Body of pancreas (tissue), 4 donors: Measurements from ENCODE around the gene PLXNB2. TPM values are rescaled to one million over a fixed set of nuclear protein-coding genes. Genes with fewer than 3 reads are reported as not detected.

ENCODE experiments used
- ATAC-seq: fragments of 150-250 bp; one replicate; pipeline ENCODE4 v1.9.1; 2016
- DNase-seq, 4 donors: peaks; one replicate each; pipeline ENCODE4 v3.0.0-alpha.2; 2019
- H3K27ac ChIP-seq, 4 donors: fragments of 200-600 bp; sonication (generic); 1 replicate in 3 of 4; 2 replicates in 1 of 4; pipeline versions ENCODE4 v1.5.1 to v1.6.1; 2016 to 2019; ENCODE audit warnings: mild to moderate bottlenecking in 1 of 4, mixed read lengths in 1 of 4, moderate library complexity in 1 of 4
- H3K27me3 ChIP-seq, 2 donors: fragments of 200-600 bp; sonication (generic); one replicate each; pipeline ENCODE4 v1.6.0; 2016; ENCODE audit warnings: mild to moderate bottlenecking in 1 of 2
- H3K36me3 ChIP-seq, 2 donors: fragments of 200-600 bp; sonication (generic); replicated peaks in 1 of 2; 2 replicates each; pipeline ENCODE4 v1.5.1; 2016; ENCODE audit warnings: low read depth in 2 of 2; ENCODE audit not compliant: insufficient read depth in 1 of 2
- H3K4me1 ChIP-seq: fragments of 200-600 bp; sonication (generic); one replicate; pipeline ENCODE4 v1.6.0; 2016
- H3K4me3 ChIP-seq, 2 donors: fragments of 200-600 bp; sonication (generic); 1 replicate in 1 of 2; 2 replicates in 1 of 2; pipeline ENCODE4 v1.5.1; 2016 to 2019
- H3K9me3 ChIP-seq, 3 donors: fragments of 200-600 bp; sonication (generic); 1 replicate in 2 of 3; 2 replicates in 1 of 3; pipeline ENCODE4 v1.5.1; 2016
- POLR2A ChIP-seq, 3 donors: fragments of 450-650 bp; IDR thresholded peaks; one replicate each; pipeline ENCODE4 v1.6.1; 2016; ENCODE audit warnings: antibody characterized with exemption in 3 of 3, mild to moderate bottlenecking in 2 of 3
- WGBS, 2 donors: methylation state at CpG; one replicate each; pipeline ENCODE4 v1.1.5; 2017; 5-methylcytosine and 5-hydroxymethylcytosine counted together
- intact Hi-C: fragments of 100-400 bp; cut with DNase I; formaldehyde crosslinking; loops from one replicate; pipeline ENCODE4 v1.15.1; 2023
- total RNA-seq, 2 donors: library from RNA; depleted of rRNA; stranded (reverse); fragments of >200 nt; gene quantifications; one replicate each; pipeline ENCODE4 v1.1.0, GENCODE V29; 2016
- TF ChIP-seq, protein P1 (sequence below), 7 experiments: fragments of 450-650 bp in 4 of 7; fragments of 200-600 bp in 3 of 7; sonication (generic) in 3 of 7; IDR thresholded peaks; one replicate each; pipeline ENCODE4 v1.5.1; 2016 to 2019; ENCODE audit warnings: antibody characterized with exemption in 7 of 7

PLXNB2 gene
- total RNA-seq, 2 donors from 2014 or later, result 113 to 140 TPM

- H3K36me3 ChIP-seq, result no peaks in the 10 kb centered on the region
- H3K4me1 ChIP-seq, result peaks cover 26% of the 10 kb centered on the region
- intact Hi-C loops, result no loop called here
- ATAC-seq (no peak), DNase-seq (no peak)
- H3K9me3 ChIP-seq, result no peaks in the 10 kb centered on the region
- H3K4me3 ChIP-seq, result no peak overlapping the region
- no peak for TF ChIP-seq POLR2A (IDR thresholded peaks at IDR 0.05)
- TF ChIP-seq, protein P1, sequence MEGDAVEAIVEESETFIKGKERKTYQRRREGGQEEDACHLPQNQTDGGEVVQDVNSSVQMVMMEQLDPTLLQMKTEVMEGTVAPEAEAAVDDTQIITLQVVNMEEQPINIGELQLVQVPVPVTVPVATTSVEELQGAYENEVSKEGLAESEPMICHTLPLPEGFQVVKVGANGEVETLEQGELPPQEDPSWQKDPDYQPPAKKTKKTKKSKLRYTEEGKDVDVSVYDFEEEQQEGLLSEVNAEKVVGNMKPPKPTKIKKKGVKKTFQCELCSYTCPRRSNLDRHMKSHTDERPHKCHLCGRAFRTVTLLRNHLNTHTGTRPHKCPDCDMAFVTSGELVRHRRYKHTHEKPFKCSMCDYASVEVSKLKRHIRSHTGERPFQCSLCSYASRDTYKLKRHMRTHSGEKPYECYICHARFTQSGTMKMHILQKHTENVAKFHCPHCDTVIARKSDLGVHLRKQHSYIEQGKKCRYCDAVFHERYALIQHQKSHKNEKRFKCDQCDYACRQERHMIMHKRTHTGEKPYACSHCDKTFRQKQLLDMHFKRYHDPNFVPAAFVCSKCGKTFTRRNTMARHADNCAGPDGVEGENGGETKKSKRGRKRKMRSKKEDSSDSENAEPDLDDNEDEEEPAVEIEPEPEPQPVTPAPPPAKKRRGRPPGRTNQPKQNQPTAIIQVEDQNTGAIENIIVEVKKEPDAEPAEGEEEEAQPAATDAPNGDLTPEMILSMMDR (IDR thresholded peaks at IDR 0.05), result no peak
- no peak overlapping the region for H3K27ac ChIP-seq
- H3K27me3 ChIP-seq, result no peaks in the 10 kb centered on the region
- WGBS, 2 donors, result 93% methylated on average over 14 of the region's 17 CpGs; no CpG with 5 or more reads in 1 of the 2 donors
Observed at GRCh38 chr22:50255607-50256006, 51.8 kb downstream of the PLXNB2 start.

GRCh38 chr22:50255099-50255498 is 52.3 kb downstream of the PLXNB2 start:
- WGBS, 2 donors, result 85 to 88% methylated on average over 8 to 19 of the region's 19 CpGs
- no peak for DNase-seq
- Histone ChIP-seq H3K4me3 (no peak overlapping the region), H3K36me3 (no peaks in the 10 kb centered on the region), H3K4me1 (peaks cover 29% of the 10 kb centered on the region), H3K9me3 (no peaks in the 10 kb centered on the region), H3K27ac (no peak overlapping the region), H3K27me3 (no peaks in the 10 kb centered on the region)
- ATAC-seq, result no peak
- intact Hi-C loops, result no loop called here
- TF ChIP-seq, protein P1 (IDR thresholded peaks at IDR 0.05), result no peak
- no peak for TF ChIP-seq POLR2A (IDR thresholded peaks at IDR 0.05)

DNA sequence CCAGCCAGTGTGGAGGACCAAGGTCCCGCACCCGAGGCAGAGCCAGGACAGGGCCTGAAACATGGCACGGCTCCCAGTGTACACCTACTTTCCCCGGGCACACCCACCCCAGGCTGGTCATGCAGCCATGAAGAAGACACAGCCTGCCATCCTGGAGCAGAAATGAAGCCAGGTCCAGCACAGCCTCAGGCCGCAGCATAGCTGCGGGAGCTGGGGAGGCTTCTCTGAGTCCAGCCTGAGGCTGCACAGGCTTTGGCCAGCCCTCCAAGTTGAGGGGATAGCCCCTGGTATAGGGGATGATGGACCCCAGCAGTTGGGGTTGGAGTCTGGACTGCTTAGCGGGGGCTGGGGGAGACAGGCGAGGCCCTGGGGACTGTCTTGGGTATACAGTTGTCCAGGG is 53.5 kb downstream of the PLXNB2 start:
- Histone ChIP-seq H3K9me3 (no peaks in the 10 kb centered on the region), H3K27me3 (no peaks in the 10 kb centered on the region), H3K36me3 (no peaks in the 10 kb centered on the region), H3K4me3 (no peak overlapping the region), H3K4me1 (peaks cover 39% of the 10 kb centered on the region), H3K27ac (no peak overlapping the region)
- ATAC-seq (no peak), DNase-seq (no peak)
- WGBS, 2 donors, result 74% methylated on average over 8 of the region's 8 CpGs; no CpG with 5 or more reads in 1 of the 2 donors
- TF ChIP-seq, protein P1 (IDR thresholded peaks at IDR 0.05), result no peak
- TF ChIP-seq POLR2A (IDR thresholded peaks at IDR 0.05), result no peak
- intact Hi-C loops, result no loop called here

- TF ChIP-seq, protein P1 (IDR thresholded peaks at IDR 0.05), result no peak
- no peak for TF ChIP-seq POLR2A (IDR thresholded peaks at IDR 0.05)
- DNase-seq (no peak), ATAC-seq (no peak)
- H3K4me3 ChIP-seq, result no peak overlapping the region
- H3K27me3 ChIP-seq, result no peaks in the 10 kb centered on the region
- no peaks in the 10 kb centered on the region for H3K36me3 ChIP-seq
- no peak overlapping the region for H3K27ac ChIP-seq
- intact Hi-C loops, result no loop called here
- H3K4me1 ChIP-seq, result peaks cover 39% of the 10 kb centered on the region
- no peaks in the 10 kb centered on the region for H3K9me3 ChIP-seq
- 70 to 79% methylated on average over 8 to 22 of the region's 22 CpGs for WGBS, 2 donors
Observed at GRCh38 chr22:50253046-50253915, 54.2 kb downstream of the PLXNB2 start.
